Neural cell (in vitro differentiated cells): ENCODE data around the gene AHRR.
"Not testable (repeated sequence)": the region's sequence is repeated elsewhere in the genome, so short reads cannot be mapped to it uniquely, and the experiment has no call there.

ENCODE experiments used
- CTCF ChIP-seq: fragments of 450-650 bp; IDR thresholded peaks from 2 replicates; pipeline ENCODE4 v1.5.1; 2014; ENCODE audit warnings: antibody characterized with exemption, mild to moderate bottlenecking, moderate library complexity; ENCODE audit not compliant: poor library complexity, severe bottlenecking
- EZH2 ChIP-seq: fragments of 200-600, 300-800 bp; shearing (Covaris generic), sonication (generic); IDR thresholded peaks from 2 replicates; pipeline ENCODE4 v1.6.1; 2014; ENCODE audit warnings: antibody characterized with exemption, low read length, borderline replicate concordance, mild to moderate bottlenecking; ENCODE audit not compliant: insufficient read depth, poor library complexity, severe bottlenecking
- MXI1 ChIP-seq: fragments of 450-650 bp; conservative IDR thresholded peaks from 2 replicates; pipeline ENCODE4 v1.6.1; 2014; ENCODE audit warnings: antibody characterized with exemption, mild to moderate bottlenecking; ENCODE audit not compliant: poor library complexity, severe bottlenecking
- POLR2AphosphoS5 ChIP-seq: IDR thresholded peaks from 2 replicates; pipeline ENCODE4 v1.6.1; 2012
- RAD21 ChIP-seq: fragments of 450-650 bp; conservative IDR thresholded peaks from 2 replicates; pipeline ENCODE4 v1.6.1; 2014; ENCODE audit warnings: antibody characterized with exemption, mild to moderate bottlenecking, moderate library complexity
- REST ChIP-seq: IDR thresholded peaks from 2 replicates; pipeline ENCODE4 v1.6.1; 2012; ENCODE audit warnings: borderline replicate concordance
- SMC3 ChIP-seq: fragments of 450-650 bp; conservative IDR thresholded peaks from 2 replicates; pipeline ENCODE4 v1.6.1; 2014; ENCODE audit warnings: antibody characterized with exemption, mild to moderate bottlenecking, moderate library complexity; ENCODE audit not compliant: poor library complexity
- TAF1 ChIP-seq: IDR thresholded peaks from 2 replicates; pipeline ENCODE4 v1.6.1; 2012; ENCODE audit warnings: low read depth

- TF ChIP-seq CTCF, EZH2, RAD21, POLR2AphosphoS5, TAF1, REST, MXI1, SMC3: not testable (repeated sequence)
These were observed 24.6 kb upstream of the AHRR start for GRCh38 chr5:296954-297353.
